K562 (cell line): ENCODE data around the gene MAML1. TPM values are rescaled to one million over a fixed set of nuclear protein-coding genes. Genes with fewer than 3 reads are reported as not detected.

Source experiments
- ATAC-seq: fragments of 200-7000 bp; cut with Tn5 transposase; 3 replicates; pipeline ENCODE4 v1.9.1; 2020; ENCODE audit warnings: moderate library complexity
- BruUV-seq: library from RNA; stranded (reverse); fragments of 400-500 nt; replicated peaks from 2 replicates; lab custom pipeline; 2021; lab: Mats Ljungman, UMichigan
- CTCF ChIA-PET: fragments of 300-600 bp; formaldehyde crosslinking; extraction: SDS; loops from one replicate; lab custom pipeline; 2021; ENCODE audit warnings: low intra/inter-chr PET ratio; lab: Yijun Ruan, JAX
- POLR2A ChIA-PET: fragments of 300-600, 350-650 bp; sonication (Branson Sonifier 250); formaldehyde crosslinking; extraction: SDS; loops from one replicate; lab custom pipeline; 2021; ENCODE audit warnings: antibody characterized with exemption, inconsistent platforms; lab: Yijun Ruan, JAX
- DNase-seq, 4 experiments: peaks; one replicate each; pipeline versions ENCODE4 v3.0.0 to v3.0.0-alpha.2; 2011 to 2018; ENCODE audit warnings: low spot score in 3 of 4, mixed read lengths in 3 of 4; ENCODE audit errors: extremely low read depth in 1 of 4
- FAIRE-seq: peaks from 2 replicates; lab custom pipeline; 2011; peaks lifted over from hg19 to GRCh38; lab: Jason Lieb, UNC
- H2AFZ ChIP-seq: 2 replicates; pipeline ENCODE4 v1.6.0; 2011; ENCODE audit warnings: low read depth, low read length, control low read depth, inconsistent platforms
- H3K27ac ChIP-seq: fragments of 200-600 bp; 3 replicates; pipeline ENCODE4 v1.8.0; 2011; ENCODE audit warnings: low read depth, mild to moderate bottlenecking, control low read depth, inconsistent platforms, low read length, moderate library complexity, mixed read lengths; ENCODE audit errors: extremely low read depth
- H3K27me3 ChIP-seq, 2 experiments: fragments of 300-600 bp in 1 of 2; 2 replicates in 1 of 2; 3 replicates in 1 of 2; pipeline versions ENCODE4 v1.6.0 to v1.8.0; 2011; ENCODE audit warnings: inconsistent platforms in 2 of 2, low read length in 2 of 2, mild to moderate bottlenecking in 1 of 2, mixed read lengths in 1 of 2, moderate library complexity in 1 of 2; ENCODE audit not compliant: control insufficient read depth in 2 of 2, insufficient read depth in 2 of 2
- H3K36me3 ChIP-seq: fragments of 300-600 bp; 3 replicates; pipeline ENCODE4 v1.8.0; 2011; ENCODE audit warnings: mild to moderate bottlenecking, low read length, inconsistent platforms; ENCODE audit not compliant: control insufficient read depth, insufficient read depth
- H3K4me1 ChIP-seq, 2 experiments: fragments of 200-600 bp in 1 of 2; replicated peaks in 1 of 2; 2 replicates in 1 of 2; 3 replicates in 1 of 2; pipeline versions ENCODE4 v1.5.1 to v1.8.0; 2011; ENCODE audit warnings: inconsistent platforms in 2 of 2, low read length in 2 of 2, mild to moderate bottlenecking in 1 of 2, mixed read lengths in 1 of 2, moderate library complexity in 1 of 2; ENCODE audit not compliant: control insufficient read depth in 2 of 2, insufficient read depth in 2 of 2
- H3K4me2 ChIP-seq: 2 replicates; pipeline ENCODE4 v1.6.1; 2011; ENCODE audit warnings: low read length, control low read depth, inconsistent platforms, mixed read lengths; ENCODE audit not compliant: insufficient read depth
- H3K4me3 ChIP-seq: fragments of 200-600 bp; sonication (generic), shearing (Covaris generic); 2 replicates; pipeline ENCODE4 v1.5.1; 2016; ENCODE audit warnings: control low read depth, inconsistent platforms
- H3K79me2 ChIP-seq: fragments of 200-600 bp; 3 replicates; pipeline ENCODE4 v1.8.0; 2011; ENCODE audit warnings: low read length, inconsistent platforms; ENCODE audit not compliant: control insufficient read depth, insufficient read depth
- H3K9ac ChIP-seq, 2 experiments: 2 replicates each; pipeline versions ENCODE4 v1.6.0 to v1.6.1; 2011; ENCODE audit warnings: low read depth in 2 of 2, low read length in 2 of 2, control low read depth in 1 of 2, inconsistent platforms in 1 of 2, mild to moderate bottlenecking in 1 of 2, mixed read lengths in 1 of 2; ENCODE audit not compliant: insufficient read depth in 1 of 2
- H3K9me1 ChIP-seq: one replicate; pipeline ENCODE4 v1.6.0; 2011; ENCODE audit warnings: inconsistent platforms, mild to moderate bottlenecking, low read length, moderate library complexity; ENCODE audit not compliant: control insufficient read depth, insufficient read depth
- H3K9me3 ChIP-seq: replicated peaks from 2 replicates; pipeline ENCODE4 v1.5.1; 2011; ENCODE audit warnings: low read depth, low read length, inconsistent platforms; ENCODE audit not compliant: control insufficient read depth, insufficient read depth
- H4K20me1 ChIP-seq: replicated peaks from 2 replicates; pipeline ENCODE4 v1.6.1; 2011; ENCODE audit warnings: low read length, inconsistent platforms, mixed read lengths; ENCODE audit not compliant: control insufficient read depth, insufficient read depth
- DIDO1 ChIP-seq: fragments of 450-650 bp; IDR thresholded peaks from 2 replicates; pipeline ENCODE4 v1.6.1; 2016; ENCODE audit warnings: low read depth, missing biosample characterization, missing genetic modification characterization
- EWSR1 ChIP-seq: fragments of 450-650 bp; IDR thresholded peaks from 2 replicates; pipeline ENCODE4 v1.6.1; 2018; ENCODE audit warnings: borderline replicate concordance, mild to moderate bottlenecking, low read depth, moderate library complexity; ENCODE audit not compliant: partially characterized antibody
- JUNB ChIP-seq: fragments of 450-650 bp; formaldehyde crosslinking; conservative IDR thresholded peaks from 2 replicates; pipeline ENCODE4 v1.4.0; 2020; ENCODE audit warnings: mild to moderate bottlenecking
- NEUROD1 ChIP-seq: fragments of 150-350 bp; IDR thresholded peaks from 2 replicates; pipeline ENCODE4 v1.6.1; 2014; ENCODE audit warnings: borderline replicate concordance, low read length, low read depth; ENCODE audit not compliant: partially characterized antibody
- PPARD ChIP-seq: fragments of 250-450 bp; sonication (Bioruptor Pico); IDR thresholded peaks from 2 replicates; pipeline ENCODE4 v1.8.0; 2022; ENCODE audit warnings: inconsistent platforms, mild to moderate bottlenecking, moderate library complexity
- ZBED1 ChIP-seq: IDR thresholded peaks from 2 replicates; pipeline ENCODE4 v1.6.1; 2014
- ZNF174 ChIP-seq: fragments of 250-450 bp; sonication (Bioruptor Pico); IDR thresholded peaks from 2 replicates; pipeline ENCODE4 v1.4.0; 2020; ENCODE audit warnings: mild to moderate bottlenecking
- WGBS: fragments of 100-300 bp; shearing (Covaris generic); methylation state at CpG from one replicate; pipeline ENCODE4 v1.1.6; 2016; ENCODE audit warnings: low coverage, mixed read lengths; ENCODE audit not compliant: insufficient coverage; ENCODE audit errors: missing lambda C conversion rate; 5-methylcytosine and 5-hydroxymethylcytosine counted together
- in situ Hi-C: fragments of 300-500 bp; cut with MboI; formaldehyde crosslinking; loops from 4 replicates; pipeline ENCODE4 v1.15.0; 2018; ENCODE audit warnings: inconsistent platforms, mixed read lengths
- intact Hi-C: fragments of 100-400 bp; cut with micrococcal nuclease; formaldehyde crosslinking; loops from 2 replicates; pipeline ENCODE4 v1.14.2; 2022
- polyA plus RNA-seq, 8 experiments: library from polyadenylated mRNA; depleted of rRNA in 4 of 8; stranded (reverse) in 5 of 8; unstranded in 3 of 8; fragments of >200 nt; fragmentation: Nextera tagmentation in 2 of 8; fragmentation: Illumina TruSeq in 1 of 8; extraction: Ambion mirVana in 2 of 8; extraction: Trizol in 1 of 8; gene quantifications; 2 replicates each; pipeline versions ENCODE4 v1.2.1 to v1.2.3, GENCODE V29; 2011 to 2014; ENCODE audit warnings: inconsistent platforms in 1 of 8, missing spikeins in 1 of 8
- total RNA-seq, 7 experiments: library from RNA; depleted of rRNA in 6 of 7; stranded (reverse); fragments of >200 nt in 6 of 7; fragmentation: Illumina TruSeq in 2 of 7; extraction: Trizol in 2 of 7; gene quantifications; 2 replicates each; pipeline versions ENCODE4 v1.2.1 to v1.2.3, GENCODE V29; 2011 to 2021; ENCODE audit warnings: low replicate concordance in 1 of 7
- TF ChIP-seq, protein P1 (sequence below): IDR thresholded peaks from 2 replicates; pipeline ENCODE4 v1.6.1; 2016; ENCODE audit warnings: missing genetic modification characterization, missing compliant biosample characterization
- TF ChIP-seq, protein P2 (sequence below): fragments of 450-650 bp; IDR thresholded peaks from 2 replicates; pipeline ENCODE4 v1.6.1; 2016; ENCODE audit warnings: low read depth
- TF ChIP-seq, protein P3 (sequence below): sonication (generic); formaldehyde crosslinking; IDR thresholded peaks from 2 replicates; pipeline ENCODE4 v1.8.0; 2022; ENCODE audit warnings: missing genetic modification reagents, mild to moderate bottlenecking, borderline replicate concordance

The MAML1 gene
- total and polyA plus RNA-seq, 9 of the 15 experiments (the other 6 are each of a cell fraction or from before 2014, with no cell fraction given) = 0.32 to 18.4 (median 7.0) TPM

DNA sequence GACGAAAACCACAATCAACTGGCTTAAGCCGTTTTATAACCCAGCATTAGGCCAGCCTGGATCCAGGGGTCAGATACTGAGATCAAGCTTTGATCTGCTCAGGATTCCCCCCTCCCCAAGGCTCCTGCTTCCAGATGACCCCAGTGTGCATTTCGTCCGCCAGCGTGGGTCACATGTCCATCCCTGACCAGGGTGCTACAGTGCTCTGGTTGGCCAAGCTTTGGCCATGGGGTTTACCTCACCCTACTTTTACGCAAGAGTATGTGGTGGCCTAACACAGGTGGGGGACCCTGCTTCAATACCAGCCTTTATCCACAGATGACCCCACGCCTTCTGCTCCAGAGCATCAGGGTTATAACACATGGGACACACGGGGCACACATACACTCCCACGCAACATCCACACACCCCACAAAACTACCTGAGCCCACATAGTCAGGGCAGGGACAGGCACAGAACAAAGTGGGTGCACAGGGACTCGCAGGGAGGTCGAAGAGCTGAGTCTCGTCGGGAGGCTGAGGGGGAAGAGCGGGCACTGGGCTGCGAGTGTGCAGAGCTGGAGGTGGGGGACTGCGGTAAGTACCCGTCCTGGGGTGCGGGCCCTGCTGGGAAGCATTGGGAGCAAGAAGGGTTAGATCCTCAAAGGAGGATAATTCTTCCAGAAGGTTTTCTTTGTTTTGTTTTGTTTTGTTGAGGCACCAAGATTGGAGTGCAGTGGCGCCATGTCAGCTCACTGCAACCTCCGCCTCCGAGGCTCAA is 83.0 kb downstream of the MAML1 start:
- DNase-seq (no peak), FAIRE-seq (no peak), ATAC-seq (no peak)
- Histone ChIP-seq H3K27ac (no peak overlapping the region; the same call in 2 of the 3 replicates), H3K4me1 (peaks cover 32 to 65% of the 10 kb centered on the region in 2 experiments), H3K79me2 (peaks cover 62% of the 10 kb centered on the region), H3K9me3 (no peaks in the 10 kb centered on the region), H4K20me1 (no peaks in the 10 kb centered on the region), H3K9ac (no peak overlapping the region), H3K4me3 (no peak overlapping the region), H3K4me2 (no peak overlapping the region), H2AFZ (no peak overlapping the region), H3K36me3 (peaks cover 38% of the 10 kb centered on the region; the same call in 2 of the 3 replicates), H3K9me1 (no peaks in the 10 kb centered on the region), H3K27me3 (no peaks in the 10 kb centered on the region)
- in situ Hi-C loops (no loop called here), intact Hi-C loops (no loop called here)
- POLR2A ChIA-PET = interaction anchor here (0.7 to 1.6 kb wide), 2 partner anchors 12 to 28 kb away, joined by 3 to 4 read pairs; no protein-coding TSS in a partner anchor
- no TSS peak for BruUV-seq
- CTCF ChIA-PET = no interaction called here
- 96% methylated on average over 16 of the region's 21 CpGs for WGBS
- TF ChIP-seq, protein P1, sequence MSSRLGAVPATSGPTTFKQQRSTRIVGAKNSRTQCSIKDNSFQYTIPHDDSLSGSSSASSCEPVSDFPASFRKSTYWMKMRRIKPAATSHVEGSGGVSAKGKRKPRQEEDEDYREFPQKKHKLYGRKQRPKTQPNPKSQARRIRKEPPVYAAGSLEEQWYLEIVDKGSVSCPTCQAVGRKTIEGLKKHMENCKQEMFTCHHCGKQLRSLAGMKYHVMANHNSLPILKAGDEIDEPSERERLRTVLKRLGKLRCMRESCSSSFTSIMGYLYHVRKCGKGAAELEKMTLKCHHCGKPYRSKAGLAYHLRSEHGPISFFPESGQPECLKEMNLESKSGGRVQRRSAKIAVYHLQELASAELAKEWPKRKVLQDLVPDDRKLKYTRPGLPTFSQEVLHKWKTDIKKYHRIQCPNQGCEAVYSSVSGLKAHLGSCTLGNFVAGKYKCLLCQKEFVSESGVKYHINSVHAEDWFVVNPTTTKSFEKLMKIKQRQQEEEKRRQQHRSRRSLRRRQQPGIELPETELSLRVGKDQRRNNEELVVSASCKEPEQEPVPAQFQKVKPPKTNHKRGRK (tag) = no peak
- no peak for TF ChIP-seq JUNB (CRISPR knock-in tag)
- TF ChIP-seq EWSR1 = no peak
- TF ChIP-seq, protein P2, sequence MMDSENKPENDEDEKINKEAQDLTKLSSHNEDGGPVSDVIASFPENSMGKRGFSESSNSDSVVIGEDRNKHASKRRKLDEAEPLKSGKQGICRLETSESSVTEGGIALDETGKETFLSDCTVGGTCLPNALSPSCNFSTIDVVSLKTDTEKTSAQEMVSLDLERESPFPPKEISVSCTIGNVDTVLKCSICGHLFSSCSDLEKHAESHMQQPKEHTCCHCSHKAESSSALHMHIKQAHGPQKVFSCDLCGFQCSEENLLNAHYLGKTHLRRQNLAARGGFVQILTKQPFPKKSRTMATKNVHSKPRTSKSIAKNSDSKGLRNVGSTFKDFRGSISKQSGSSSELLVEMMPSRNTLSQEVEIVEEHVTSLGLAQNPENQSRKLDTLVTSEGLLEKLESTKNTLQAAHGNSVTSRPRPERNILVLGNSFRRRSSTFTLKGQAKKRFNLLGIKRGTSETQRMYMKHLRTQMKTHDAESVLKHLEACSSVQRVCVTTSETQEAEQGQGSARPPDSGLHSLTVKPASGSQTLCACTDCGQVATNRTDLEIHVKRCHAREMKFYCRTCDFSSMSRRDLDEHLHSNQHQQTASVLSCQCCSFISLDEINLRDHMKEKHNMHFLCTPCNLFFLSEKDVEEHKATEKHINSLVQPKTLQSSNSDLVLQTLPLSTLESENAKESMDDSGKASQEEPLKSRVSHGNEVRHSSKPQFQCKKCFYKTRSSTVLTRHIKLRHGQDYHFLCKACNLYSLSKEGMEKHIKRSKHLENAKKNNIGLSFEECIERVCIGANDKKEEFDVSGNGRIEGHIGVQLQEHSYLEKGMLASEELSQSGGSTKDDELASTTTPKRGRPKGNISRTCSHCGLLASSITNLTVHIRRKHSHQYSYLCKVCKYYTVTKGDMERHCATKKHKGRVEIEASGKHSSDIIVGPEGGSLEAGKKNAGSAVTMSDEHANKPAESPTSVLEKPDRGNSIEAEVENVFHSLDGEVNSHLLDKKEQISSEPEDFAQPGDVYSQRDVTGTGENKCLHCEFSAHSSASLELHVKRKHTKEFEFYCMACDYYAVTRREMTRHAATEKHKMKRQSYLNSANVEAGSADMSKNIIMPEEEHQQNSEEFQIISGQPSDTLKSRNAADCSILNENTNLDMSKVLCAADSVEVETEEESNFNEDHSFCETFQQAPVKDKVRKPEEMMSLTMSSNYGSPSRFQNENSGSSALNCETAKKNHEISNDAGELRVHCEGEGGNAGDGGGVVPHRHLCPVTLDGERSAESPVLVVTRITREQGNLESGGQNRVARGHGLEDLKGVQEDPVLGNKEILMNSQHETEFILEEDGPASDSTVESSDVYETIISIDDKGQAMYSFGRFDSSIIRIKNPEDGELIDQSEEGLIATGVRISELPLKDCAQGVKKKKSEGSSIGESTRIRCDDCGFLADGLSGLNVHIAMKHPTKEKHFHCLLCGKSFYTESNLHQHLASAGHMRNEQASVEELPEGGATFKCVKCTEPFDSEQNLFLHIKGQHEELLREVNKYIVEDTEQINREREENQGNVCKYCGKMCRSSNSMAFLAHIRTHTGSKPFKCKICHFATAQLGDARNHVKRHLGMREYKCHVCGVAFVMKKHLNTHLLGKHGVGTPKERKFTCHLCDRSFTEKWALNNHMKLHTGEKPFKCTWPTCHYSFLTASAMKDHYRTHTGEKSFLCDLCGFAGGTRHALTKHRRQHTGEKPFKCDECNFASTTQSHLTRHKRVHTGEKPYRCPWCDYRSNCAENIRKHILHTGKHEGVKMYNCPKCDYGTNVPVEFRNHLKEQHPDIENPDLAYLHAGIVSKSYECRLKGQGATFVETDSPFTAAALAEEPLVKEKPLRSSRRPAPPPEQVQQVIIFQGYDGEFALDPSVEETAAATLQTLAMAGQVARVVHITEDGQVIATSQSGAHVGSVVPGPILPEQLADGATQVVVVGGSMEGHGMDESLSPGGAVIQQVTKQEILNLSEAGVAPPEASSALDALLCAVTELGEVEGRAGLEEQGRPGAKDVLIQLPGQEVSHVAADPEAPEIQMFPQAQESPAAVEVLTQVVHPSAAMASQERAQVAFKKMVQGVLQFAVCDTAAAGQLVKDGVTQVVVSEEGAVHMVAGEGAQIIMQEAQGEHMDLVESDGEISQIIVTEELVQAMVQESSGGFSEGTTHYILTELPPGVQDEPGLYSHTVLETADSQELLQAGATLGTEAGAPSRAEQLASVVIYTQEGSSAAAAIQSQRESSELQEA = no peak
- no peak for TF ChIP-seq PPARD (CRISPR knock-in tag)
- TF ChIP-seq ZBED1 = no peak
- TF ChIP-seq DIDO1 = no peak
- no peak for TF ChIP-seq ZNF174 (CRISPR knock-in tag)
- TF ChIP-seq NEUROD1 = no peak
- TF ChIP-seq, protein P3, sequence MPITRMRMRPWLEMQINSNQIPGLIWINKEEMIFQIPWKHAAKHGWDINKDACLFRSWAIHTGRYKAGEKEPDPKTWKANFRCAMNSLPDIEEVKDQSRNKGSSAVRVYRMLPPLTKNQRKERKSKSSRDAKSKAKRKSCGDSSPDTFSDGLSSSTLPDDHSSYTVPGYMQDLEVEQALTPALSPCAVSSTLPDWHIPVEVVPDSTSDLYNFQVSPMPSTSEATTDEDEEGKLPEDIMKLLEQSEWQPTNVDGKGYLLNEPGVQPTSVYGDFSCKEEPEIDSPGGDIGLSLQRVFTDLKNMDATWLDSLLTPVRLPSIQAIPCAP (CRISPR knock-in tag) = no peak
